Ishikawa (cell line): Measurements from ENCODE around the gene GPR62.

Experiments used
- CEBPB ChIP-seq: IDR thresholded peaks from 2 replicates; pipeline ENCODE4 v1.6.1; 2012
- CREB1 ChIP-seq: IDR thresholded peaks from 2 replicates; pipeline ENCODE4 v1.6.1; 2012; ENCODE audit warnings: low read depth
- EGR1 ChIP-seq: IDR thresholded peaks from 2 replicates; pipeline ENCODE4 v1.6.1; 2012
- EP300 ChIP-seq: IDR thresholded peaks from 2 replicates; pipeline ENCODE4 v1.6.1; 2012; ENCODE audit warnings: borderline replicate concordance
- FOXM1 ChIP-seq: IDR thresholded peaks from 2 replicates; pipeline ENCODE4 v1.6.1; 2012; ENCODE audit warnings: low read depth, borderline replicate concordance
- MAX ChIP-seq: IDR thresholded peaks from 2 replicates; pipeline ENCODE4 v1.6.1; 2012
- NFIC ChIP-seq: IDR thresholded peaks from 2 replicates; pipeline ENCODE4 v1.6.1; 2012
- RAD21 ChIP-seq: IDR thresholded peaks from 2 replicates; pipeline ENCODE4 v1.6.1; 2012; ENCODE audit warnings: low read depth
- REST ChIP-seq: IDR thresholded peaks from 2 replicates; pipeline ENCODE4 v1.6.1; 2012; ENCODE audit warnings: low read depth, mild to moderate bottlenecking
- TAF1 ChIP-seq: IDR thresholded peaks from 2 replicates; pipeline ENCODE4 v1.6.1; 2012; ENCODE audit warnings: low read depth, mild to moderate bottlenecking
- TCF12 ChIP-seq: IDR thresholded peaks from 2 replicates; pipeline ENCODE4 v1.6.1; 2012; ENCODE audit warnings: low read depth
- TEAD4 ChIP-seq: IDR thresholded peaks from 2 replicates; pipeline ENCODE4 v1.6.1; 2012
- USF1 ChIP-seq: IDR thresholded peaks from 2 replicates; pipeline ENCODE4 v1.6.1; 2012
- YY1 ChIP-seq: IDR thresholded peaks from 2 replicates; pipeline ENCODE4 v1.6.1; 2012; ENCODE audit warnings: low read depth
- ZBTB7A ChIP-seq: IDR thresholded peaks from 2 replicates; pipeline ENCODE4 v1.6.1; 2012; ENCODE audit warnings: low read depth

GPR62 gene

GRCh38 chr3:51958603-51959521, 3.7 kb downstream of the GPR62 start:
- no peak for TF ChIP-seq REST
- no peak for TF ChIP-seq CREB1
- TF ChIP-seq CEBPB: no peak
- no peak for TF ChIP-seq EP300
- TF ChIP-seq TAF1: no peak
- no peak for TF ChIP-seq RAD21
- TF ChIP-seq YY1: no peak
- no peak for TF ChIP-seq USF1
- no peak for TF ChIP-seq ZBTB7A
- TF ChIP-seq EGR1: no peak
- no peak for TF ChIP-seq TEAD4
- TF ChIP-seq NFIC: no peak
- no peak for TF ChIP-seq FOXM1
- no peak for TF ChIP-seq TCF12
- TF ChIP-seq MAX: no peak

- TF ChIP-seq TEAD4 (no peak), REST (no peak), YY1 (no peak), EGR1 (no peak), CEBPB (no peak), FOXM1 (no peak), ZBTB7A (no peak), EP300 (no peak), MAX (no peak), TCF12 (no peak), RAD21 (no peak)
Measured at GRCh38 chr3:51959651-51960050, 4.5 kb downstream of the GPR62 start.

- TF ChIP-seq REST (no peak), USF1 (no peak), FOXM1 (no peak), TEAD4 (no peak), EGR1 (no peak), YY1 (no peak), TAF1 (no peak), ZBTB7A (no peak)
Measured at GRCh38 chr3:51960386-51960785, 5.2 kb downstream of the GPR62 start.

GRCh38 chr3:51961011-51961410, 5.8 kb downstream of the GPR62 start:
- TF ChIP-seq ZBTB7A (no peak), YY1 (no peak), NFIC (no peak), TCF12 (no peak), REST (no peak), FOXM1 (no peak), RAD21 (no peak), TAF1 (no peak), EP300 (no peak), USF1 (no peak), MAX (no peak)
